K562 (cell line): Measurements from ENCODE around the gene NR3C1. TPM values are rescaled to one million over a fixed set of nuclear protein-coding genes. Genes with fewer than 3 reads are reported as not detected.

Experiments
- ARID3B ChIP-seq: fragments of 250-450 bp; sonication (Bioruptor Pico); IDR thresholded peaks from 2 replicates; pipeline ENCODE4 v1.4.0; 2020; ENCODE audit warnings: borderline replicate concordance
- CEBPG ChIP-seq, 3 experiments: fragments of 200-800 bp in 1 of 3; sonication (Bioruptor generic) in 1 of 3; sonication (generic) in 1 of 3; formaldehyde crosslinking in 1 of 3; IDR thresholded peaks in 2 of 3; conservative IDR thresholded peaks in 1 of 3; 2 replicates each; pipeline versions ENCODE4 v1.6.1 to v1.8.0; 2016 to 2022; ENCODE audit warnings: missing compliant biosample characterization in 2 of 3, missing genetic modification characterization in 2 of 3, mild to moderate bottlenecking in 1 of 3, missing genetic modification reagents in 1 of 3
- ELK3 ChIP-seq: fragments of 450-650 bp; formaldehyde crosslinking; IDR thresholded peaks from 2 replicates; pipeline ENCODE4 v1.4.0; 2020; ENCODE audit warnings: mild to moderate bottlenecking
- ETV1 ChIP-seq: fragments of 450-650 bp; conservative IDR thresholded peaks from 2 replicates; pipeline ENCODE4 v1.6.1; 2016; ENCODE audit warnings: missing genetic modification characterization, control low read depth, low read depth, missing compliant biosample characterization
- FOS ChIP-seq: IDR thresholded peaks from 3 replicates; pipeline ENCODE4 v1.6.1; 2011; ENCODE audit not compliant: insufficient read length; ENCODE audit errors: extremely low read depth
- HNRNPK ChIP-seq: fragments of 200-400 bp; formaldehyde crosslinking; IDR thresholded peaks from one replicate; pipeline ENCODE4 v1.6.1; 2018; ENCODE audit warnings: mild to moderate bottlenecking, low read depth, low read length; ENCODE audit not compliant: poor library complexity, severe bottlenecking
- NR0B1 ChIP-seq: fragments of 450-650 bp; IDR thresholded peaks from one replicate; pipeline ENCODE4 v1.6.1; 2018; ENCODE audit warnings: mild to moderate bottlenecking, moderate library complexity; ENCODE audit not compliant: partially characterized antibody
- RBBP5 ChIP-seq: fragments of 200-600 bp; sonication (generic); IDR thresholded peaks from 2 replicates; pipeline ENCODE4 v1.6.1; 2012; ENCODE audit warnings: borderline replicate concordance, mild to moderate bottlenecking, low read length, control low read depth, inconsistent platforms; ENCODE audit not compliant: insufficient read depth, poor library complexity, severe bottlenecking
- RNF2 ChIP-seq: sonication (generic); IDR thresholded peaks from 2 replicates; pipeline ENCODE4 v1.6.1; 2016
- ZNF165 ChIP-seq: fragments of 250-450 bp; sonication (Bioruptor Pico); IDR thresholded peaks from 2 replicates; pipeline ENCODE4 v1.4.0; 2020; ENCODE audit warnings: borderline replicate concordance
- ZNF232 ChIP-seq: sonication (generic); formaldehyde crosslinking; IDR thresholded peaks from 2 replicates; pipeline ENCODE4 v1.8.0; 2022; ENCODE audit warnings: mild to moderate bottlenecking, missing genetic modification reagents
- ZNF311 ChIP-seq: fragments of 250-450 bp; sonication (Bioruptor Pico); IDR thresholded peaks from 2 replicates; pipeline ENCODE4 v1.4.0; 2020; ENCODE audit warnings: mild to moderate bottlenecking, moderate library complexity
- ZNF318 ChIP-seq, 2 experiments: fragments of 450-650 bp; IDR thresholded peaks; 2 replicates each; pipeline ENCODE4 v1.6.1; 2016; ENCODE audit warnings: mild to moderate bottlenecking in 2 of 2, borderline replicate concordance in 1 of 2, low read depth in 1 of 2, moderate library complexity in 1 of 2
- polyA plus RNA-seq, 8 experiments: library from polyadenylated mRNA; depleted of rRNA in 4 of 8; stranded (reverse) in 5 of 8; unstranded in 3 of 8; fragments of >200 nt; fragmentation: Nextera tagmentation in 2 of 8; fragmentation: Illumina TruSeq in 1 of 8; extraction: Ambion mirVana in 2 of 8; extraction: Trizol in 1 of 8; gene quantifications; 2 replicates each; pipeline versions ENCODE4 v1.2.1 to v1.2.3, GENCODE V29; 2011 to 2014; ENCODE audit warnings: inconsistent platforms in 1 of 8, missing spikeins in 1 of 8
- total RNA-seq, 7 experiments: library from RNA; depleted of rRNA in 6 of 7; stranded (reverse); fragments of >200 nt in 6 of 7; fragmentation: Illumina TruSeq in 2 of 7; extraction: Trizol in 2 of 7; gene quantifications; 2 replicates each; pipeline versions ENCODE4 v1.2.1 to v1.2.3, GENCODE V29; 2011 to 2021; ENCODE audit warnings: low replicate concordance in 1 of 7

NR3C1 gene
- total and polyA plus RNA-seq, 9 of the 15 experiments (the other 6 are each of a cell fraction or from before 2014, with no cell fraction given), result 8.2 to 36.0 (median 15.0) TPM

- TF ChIP-seq NR0B1 (no peak), CEBPG (CRISPR knock-in tag; IDR thresholded peaks at IDR 0.05) (peak; percentile 80), CEBPG (tag; conservative IDR thresholded peaks at IDR 0.05 in 1 of 2, IDR thresholded peaks at IDR 0.05 in 1 of 2) (peak in 1 of 2 experiments; percentile 87; a peak in 2 of 4 replicates), ZNF232 (no peak), ZNF311 (0 out of 2 replicates have a peak, but pooled peaks have one; percentile 77), ETV1 (tag) (peak; percentile 36; the same call in 1 of the 2 replicates), ARID3B (no peak), RNF2 (no peak), HNRNPK (no peak), FOS (peak; percentile 39), ZNF318 (IDR thresholded peaks at IDR 0.05; ENCODE audit: borderline replicate concordance in 1 of 2, low read depth in 1 of 2) (0 out of 4 replicates have a peak, but pooled peaks of 1 of the 2 experiments have one; percentile 25), ELK3 (CRISPR knock-in tag) (no peak), RBBP5 (no peak), ZNF165 (CRISPR knock-in tag) (no peak)
Measured at GRCh38 chr5:143262393-143263174, 140.9 kb downstream of the NR3C1 start (continued).
